NCI-H226 (cell line): ENCODE measurements around the gene AKR7A2.
"Not testable (repeated sequence)": the region's sequence is repeated elsewhere in the genome, so short reads cannot be mapped to it uniquely, and the experiment has no call there.

Experiments
- DNase-seq: peaks from one replicate; pipeline ENCODE4 v3.0.0-alpha.2; 2015

Gene AKR7A2

GRCh38 chr1:19257178-19257914, 54.6 kb downstream of the AKR7A2 start:
- DNase-seq, result no peak

- DNase-seq, result not testable (repeated sequence)
Measured at GRCh38 chr1:19256301-19256700, 55.6 kb downstream of the AKR7A2 start.

GRCh38 chr1:19255288-19255687, 56.7 kb downstream of the AKR7A2 start:
- DNase-seq, result no peak

- DNase-seq, result no peak
Measured at GRCh38 chr1:19254416-19254815, 57.5 kb downstream of the AKR7A2 start.
